ENCODE data around the gene ATP6V0B. TPM values are rescaled to one million over a fixed set of nuclear protein-coding genes. Genes with fewer than 3 reads are reported as not detected.

The ATP6V0B gene
- total and polyA plus RNA-seq, 2 of the 8 experiments (the other 6 are each of a cell fraction or from before 2014, with no cell fraction given) = 105 to 308 TPM

DNA sequence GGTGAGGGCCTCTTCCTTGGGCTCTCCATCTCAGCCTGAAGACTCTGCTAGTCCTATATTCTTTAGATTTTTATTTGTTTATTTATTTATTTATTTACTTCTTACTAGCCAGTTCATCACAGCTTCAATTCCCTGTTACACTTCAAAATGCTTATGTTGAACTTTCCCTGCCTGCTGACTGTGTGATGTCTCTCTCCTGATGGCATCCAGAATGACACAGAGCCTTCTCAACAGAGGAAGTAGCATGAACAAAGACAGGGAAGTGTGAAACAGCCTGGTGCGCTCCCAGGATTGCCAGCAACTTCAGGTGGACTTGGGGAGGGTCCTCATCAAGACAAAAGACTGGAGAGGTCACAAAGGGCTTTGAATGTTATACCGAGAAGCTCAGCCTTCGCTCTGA is 32.3 kb upstream of the ATP6V0B start:
- H4K91ac ChIP-seq (replicated peaks; ENCODE audit: insufficient read length, low read length) = no peak overlapping the region
- H2BK15ac ChIP-seq (ENCODE audit: low read length) = no peak overlapping the region
- no peak overlapping the region for H3K56ac ChIP-seq (replicated peaks; ENCODE audit: insufficient read length, low read depth, low read length)
- no peak overlapping the region for H3K4me2 ChIP-seq (ENCODE audit: insufficient read depth in 1 of 2, low read depth in 2 of 2, low read length in 2 of 2)
- no peak overlapping the region for H3K18ac ChIP-seq (ENCODE audit: extremely low read depth, low read length)
- no peak overlapping the region for H3K9ac ChIP-seq (replicated peaks in 1 of 4; ENCODE audit: extremely low read depth in 1 of 4, low read depth in 3 of 4, low read length in 3 of 4)
- no peak overlapping the region for H3K4me3 ChIP-seq (ENCODE audit: extremely low read depth in 1 of 4, insufficient read depth in 2 of 4, low read depth in 3 of 4, low read length in 4 of 4)
- ChIA-PET CTCF (ENCODE audit: partially characterized antibody) (interaction anchor here (0.6 to 10.8 kb wide), 11 partner anchors 8 to 183 kb away, joined by 3 to 151 read pairs (median 4); partner anchors contain the start of genes ARTN and DPH2), POLR2A (ENCODE audit: partially characterized antibody) (interaction anchor here (1.2 to 1.5 kb wide), 5 partner anchors 11 to 393 kb away, joined by 3 to 4 read pairs (median 3); partner anchors contain the start of gene KDM4A)
- no peak overlapping the region for H2AK5ac ChIP-seq (ENCODE audit: low read depth, low read length)
- H2BK20ac ChIP-seq (ENCODE audit: low read length) = no peak overlapping the region
- no peak overlapping the region for H3K4ac ChIP-seq (replicated peaks; ENCODE audit: insufficient read length, low read depth, low read length)
- H3K4me1 ChIP-seq (replicated peaks in 1 of 4; ENCODE audit: control insufficient read depth in 3 of 4, insufficient read depth in 4 of 4, low read length in 3 of 4) = peaks cover 6 to 21% (median 9%) of the 10 kb centered on the region in 4 experiments
- H2BK120ac ChIP-seq (replicated peaks; ENCODE audit: low read depth, low read length) = no peak overlapping the region
- H3K9me3 ChIP-seq (ENCODE audit: insufficient read depth in 2 of 2, low read depth in 1 of 2, low read length in 1 of 2) = no peaks in the 10 kb centered on the region
- peaks cover 3% of the 10 kb centered on the region for H3K23me2 ChIP-seq (ENCODE audit: low read depth, low read length)
- no peaks in the 10 kb centered on the region for H3K79me1 ChIP-seq (ENCODE audit: low read depth, low read length)
- H2BK5ac ChIP-seq (ENCODE audit: low read depth, low read length) = no peak overlapping the region
- H2AFZ ChIP-seq (ENCODE audit: low read length) = no peak overlapping the region
- no peak overlapping the region for H2BK12ac ChIP-seq (ENCODE audit: low read depth, low read length)
- H4K20me1 ChIP-seq (replicated peaks in 1 of 2; ENCODE audit: control insufficient read depth in 1 of 2, insufficient read depth in 2 of 2, low read length in 2 of 2) = peaks cover 2 to 4% of the 10 kb centered on the region in 2 experiments
- no peak overlapping the region for H3K27ac ChIP-seq (ENCODE audit: low read depth, low read length)
- no peaks in the 10 kb centered on the region; a peak in 1 of 7 replicates for H3K27me3 ChIP-seq (replicated peaks in 1 of 4; ENCODE audit: control insufficient read depth in 3 of 4, extremely low read depth in 1 of 4, insufficient read depth in 3 of 4, low read length in 3 of 4)
- WGBS, 2 experiments (ENCODE audit: extremely low coverage in 1 of 2, insufficient coverage in 1 of 2, insufficient read length in 1 of 2, insufficient replicate concordance in 2 of 2, low coverage in 1 of 2, low lambda C conversion rate in 2 of 2, missing lambda C conversion rate in 1 of 2) = 90% methylated on average over 3 of the region's 3 CpGs; no CpG with 5 or more reads in 1 of the 2 experiments
- no peak for FAIRE-seq
- H4K5ac ChIP-seq (ENCODE audit: insufficient read length, low read depth, low read length) = no peak overlapping the region
- H3K23ac ChIP-seq (ENCODE audit: insufficient read length) = no peak overlapping the region
- DNase-seq (ENCODE audit: low read depth in 1 of 2, low spot score in 2 of 2) = no peak
- H3K36me3 ChIP-seq (ENCODE audit: control insufficient read depth in 2 of 4, insufficient read depth in 4 of 4, low read length in 3 of 4) = no peaks in the 10 kb centered on the region; a peak in 1 of 8 replicates
- no peak overlapping the region for H4K8ac ChIP-seq (ENCODE audit: extremely low read depth, insufficient read depth, low read length)
- H3K14ac ChIP-seq (ENCODE audit: insufficient read length) = no peak overlapping the region
- no peaks in the 10 kb centered on the region for H3K79me2 ChIP-seq (ENCODE audit: control insufficient read depth in 1 of 2, insufficient read depth in 2 of 2, low read length in 2 of 2)
- TF ChIP-seq CREB1 (IDR thresholded peaks at IDR 0.05) (no peak), JUND (IDR thresholded peaks at IDR 0.05; ENCODE audit: low read length) (no peak), SRF (IDR thresholded peaks at IDR 0.05; ENCODE audit: low read depth, low read length) (no peak), JUN (IDR thresholded peaks at IDR 0.05; ENCODE audit: low read depth, low read length) (no peak), KDM5A (IDR thresholded peaks at IDR 0.05; ENCODE audit: low read length) (no peak), RFX5 (IDR thresholded peaks at IDR 0.05; ENCODE audit: borderline replicate concordance, low read depth, low read length) (no peak), RBBP5 (IDR thresholded peaks at IDR 0.05; ENCODE audit: borderline replicate concordance, low read depth, low read length) (no peak), KDM1A (IDR thresholded peaks at IDR 0.05; ENCODE audit: borderline replicate concordance, low read length) (no peak)
- TF ChIP-seq, protein P1, sequence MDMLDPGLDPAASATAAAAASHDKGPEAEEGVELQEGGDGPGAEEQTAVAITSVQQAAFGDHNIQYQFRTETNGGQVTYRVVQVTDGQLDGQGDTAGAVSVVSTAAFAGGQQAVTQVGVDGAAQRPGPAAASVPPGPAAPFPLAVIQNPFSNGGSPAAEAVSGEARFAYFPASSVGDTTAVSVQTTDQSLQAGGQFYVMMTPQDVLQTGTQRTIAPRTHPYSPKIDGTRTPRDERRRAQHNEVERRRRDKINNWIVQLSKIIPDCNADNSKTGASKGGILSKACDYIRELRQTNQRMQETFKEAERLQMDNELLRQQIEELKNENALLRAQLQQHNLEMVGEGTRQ (IDR thresholded peaks at IDR 0.05; ENCODE audit: low read length) = no peak
- TF ChIP-seq, protein P2, sequence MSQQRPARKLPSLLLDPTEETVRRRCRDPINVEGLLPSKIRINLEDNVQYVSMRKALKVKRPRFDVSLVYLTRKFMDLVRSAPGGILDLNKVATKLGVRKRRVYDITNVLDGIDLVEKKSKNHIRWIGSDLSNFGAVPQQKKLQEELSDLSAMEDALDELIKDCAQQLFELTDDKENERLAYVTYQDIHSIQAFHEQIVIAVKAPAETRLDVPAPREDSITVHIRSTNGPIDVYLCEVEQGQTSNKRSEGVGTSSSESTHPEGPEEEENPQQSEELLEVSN (IDR thresholded peaks at IDR 0.05) = no peak
